Stimulated activated CD8-positive, alpha-beta memory T cell treated with anti-CD3 and anti-CD28 coated beads, Interleukin-12 subunit alpha, Interleukin-12 subunit beta, amount 100 ng/mL, for 4 hours (primary cell): ENCODE data around the gene RFX3.

Source experiments
- DNase-seq: peaks from one replicate; pipeline ENCODE4 v3.0.0-alpha.2; 2020; ENCODE audit warnings: low read depth

The RFX3 gene

DNA sequence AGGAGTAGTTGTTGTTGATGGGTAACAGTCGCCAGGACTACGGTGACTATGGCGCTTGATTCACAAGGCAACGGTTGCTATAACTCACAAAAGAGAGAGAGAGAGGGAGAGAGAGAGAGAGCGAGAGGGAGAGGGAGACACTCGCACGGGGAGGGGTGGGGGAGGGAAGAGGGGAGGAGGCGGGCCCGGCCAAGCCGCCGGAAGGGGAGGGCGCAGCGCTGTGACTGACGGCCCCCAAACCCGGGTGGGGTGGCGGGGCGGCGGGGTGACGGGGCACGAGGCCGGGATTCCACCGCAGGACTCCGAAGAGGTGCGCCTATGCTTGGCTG is at the start of gene RFX3:
Gene RFX3 (minus strand): TSS at position 166 of the 329 bp plus-strand sequence. CDS start 130,413 bp downstream, outside the sequence.
- DNase-seq, result peak; percentile 87

- DNase-seq, result no peak
Observed at GRCh38 chr9:3571500-3571899, 45.7 kb upstream of the RFX3 start.

GRCh38 chr9:3569529-3569928 is 43.7 kb upstream of the RFX3 start:
- no peak for DNase-seq

DNA sequence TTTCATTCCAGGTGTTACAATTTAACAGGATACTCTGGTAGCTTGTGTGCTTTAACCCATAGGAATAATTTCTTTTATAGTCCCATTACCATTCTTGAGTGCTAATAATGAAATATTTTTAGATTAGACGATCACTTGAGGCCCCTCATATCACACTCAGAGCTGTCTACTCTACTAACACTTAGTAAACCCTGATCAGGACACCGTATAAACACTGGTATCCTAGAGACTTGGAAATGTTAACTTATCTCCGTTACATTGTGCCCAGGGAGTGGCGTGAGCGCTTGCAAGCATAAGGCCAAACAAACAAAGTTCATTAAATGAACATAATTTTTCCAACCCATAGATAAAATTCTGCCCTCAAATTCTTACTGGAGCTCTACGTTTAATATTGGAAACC is 42.2 kb upstream of the RFX3 start:
- DNase-seq, result no peak

DNA sequence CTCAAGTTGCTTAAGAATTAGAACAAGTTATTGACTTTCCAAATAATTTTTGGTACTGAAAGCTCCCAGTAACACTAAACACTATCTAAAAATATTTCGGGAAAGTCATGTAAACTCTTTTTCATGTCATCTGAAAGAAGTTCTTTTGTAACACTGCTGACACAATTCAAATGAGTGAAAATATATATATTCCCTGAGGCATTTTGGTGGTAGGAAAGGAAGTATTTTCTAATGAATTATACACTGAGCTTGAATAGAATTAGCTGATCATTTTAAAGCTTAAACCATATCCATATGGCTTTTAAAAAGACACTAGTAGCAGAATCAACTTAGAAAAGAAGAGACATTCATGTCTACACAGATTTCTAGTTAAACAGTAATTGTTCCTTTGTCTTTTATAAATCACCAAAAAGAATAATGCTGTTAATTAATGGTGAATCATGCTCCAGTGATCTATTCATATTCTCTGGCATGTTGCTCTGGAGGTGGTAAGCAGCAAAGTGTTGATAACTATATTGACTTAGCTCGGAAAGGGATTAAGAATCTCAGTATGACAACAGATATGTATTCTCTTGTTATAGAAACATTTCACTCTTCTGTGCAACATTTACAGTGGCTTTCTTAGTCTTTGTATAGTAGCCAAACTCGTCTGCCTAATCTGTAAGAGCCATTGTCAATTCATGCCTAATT is 27.4 kb upstream of the RFX3 start:
- no peak for DNase-seq

DNA sequence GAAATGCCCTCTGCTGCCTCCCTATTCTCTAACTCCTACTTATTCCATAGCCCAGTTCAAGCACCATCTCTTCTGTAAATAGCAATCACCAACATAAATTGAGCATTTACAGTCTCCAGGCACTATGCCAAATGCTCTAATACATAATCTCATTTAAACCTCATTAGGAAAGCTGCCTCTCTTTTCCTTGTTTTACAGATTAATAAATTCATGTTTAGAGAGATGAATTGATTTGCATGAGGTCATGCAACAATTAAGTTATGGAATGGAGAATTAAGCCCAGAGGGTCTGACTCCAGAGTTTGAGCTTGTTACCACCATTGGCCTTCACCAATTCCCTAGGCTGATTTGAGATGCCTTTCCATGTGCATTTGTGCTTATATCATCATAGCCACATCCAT is 23.4 kb upstream of the RFX3 start:
- no peak for DNase-seq

- DNase-seq, result no peak
Observed at GRCh38 chr9:3548648-3549047, 22.8 kb upstream of the RFX3 start.

DNA sequence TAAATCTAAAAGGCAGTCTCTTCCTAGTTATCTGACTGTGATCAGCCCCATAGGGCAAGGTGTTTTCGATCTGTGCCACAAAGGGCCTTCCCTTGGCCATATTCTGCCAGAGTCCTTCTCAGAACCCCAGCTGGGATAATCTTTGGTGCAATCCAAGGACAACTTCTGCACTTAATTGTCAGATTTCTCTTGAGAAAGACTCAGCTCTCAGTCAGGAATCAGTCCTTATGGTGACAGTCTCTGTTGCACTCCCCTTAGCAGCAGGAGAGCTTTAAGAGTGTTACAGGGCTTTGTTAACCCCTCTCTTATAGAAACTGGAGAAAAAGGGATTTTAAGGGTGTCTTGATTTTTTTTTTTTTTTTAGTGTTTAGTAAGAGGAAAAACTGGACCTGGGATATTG is 15.4 kb upstream of the RFX3 start:
- no peak for DNase-seq

GRCh38 chr9:3534614-3535404 is 9.0 kb upstream of the RFX3 start:
- DNase-seq, result no peak

GRCh38 chr9:3532158-3532557 is 6.4 kb upstream of the RFX3 start:
- DNase-seq, result no peak

GRCh38 chr9:3528451-3528850 is 2.6 kb upstream of the RFX3 start:
- peak; percentile 21 for DNase-seq

- DNase-seq, result no peak
Observed at GRCh38 chr9:3526997-3527940, 1.5 kb upstream of the RFX3 start.

GRCh38 chr9:3526165-3526996 is 580 bp upstream of the RFX3 start:
- peak; percentile 80 for DNase-seq

- no peak for DNase-seq
Observed at GRCh38 chr9:3525096-3525835, 535 bp downstream of the RFX3 start.

- no peak for DNase-seq
Observed at GRCh38 chr9:3521966-3522365, 3.8 kb downstream of the RFX3 start.

DNA sequence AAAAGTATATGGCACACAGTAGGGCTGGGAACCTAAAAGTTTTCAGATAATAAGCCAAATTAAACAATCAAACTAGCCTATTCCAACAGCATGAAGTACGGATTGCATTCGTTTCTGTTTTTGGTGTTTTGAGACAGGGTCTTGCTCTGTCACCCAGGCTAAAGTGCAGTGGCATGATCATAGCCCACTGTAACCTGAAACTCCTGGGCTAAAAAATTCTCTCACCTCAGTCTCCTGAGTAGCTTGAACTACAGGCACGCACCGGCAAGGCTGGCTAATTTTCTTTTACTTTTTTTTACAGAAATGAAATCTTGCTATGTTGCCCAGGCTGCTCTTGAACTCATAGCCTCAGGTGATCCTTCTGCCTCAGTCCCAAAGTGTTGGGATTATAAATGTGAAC is 5.2 kb downstream of the RFX3 start:
- DNase-seq, result no peak

DNA sequence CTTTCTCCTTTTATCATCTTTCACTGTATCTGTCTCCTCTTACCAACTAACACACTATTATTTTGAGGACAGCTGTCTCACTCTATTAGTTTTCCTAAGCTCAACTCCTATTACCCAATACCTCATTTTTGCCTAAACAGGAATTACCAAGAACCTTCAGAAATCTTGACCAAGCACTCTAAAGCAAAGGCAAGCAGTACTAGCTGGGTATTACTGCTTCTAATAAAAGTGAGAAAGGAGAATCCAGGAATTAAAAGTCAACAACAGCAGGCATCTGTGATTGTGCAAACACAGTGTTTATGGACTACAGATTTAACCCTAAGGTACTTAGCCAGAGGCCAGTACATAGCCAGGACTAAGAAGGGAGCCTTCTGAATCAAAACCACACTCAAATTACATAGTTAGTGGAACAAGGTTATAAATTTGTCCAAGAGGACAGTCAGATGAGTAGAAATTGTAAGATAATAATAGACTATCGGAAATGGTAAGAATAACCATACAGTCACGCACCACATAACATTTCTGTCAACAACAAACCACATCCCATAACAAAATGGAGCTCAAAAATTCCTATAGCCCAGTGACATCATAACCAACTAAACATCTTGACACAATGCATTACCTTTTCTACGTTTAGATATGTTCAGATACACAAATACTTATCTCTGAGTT is 8.3 kb downstream of the RFX3 start:
- no peak for DNase-seq

GRCh38 chr9:3516667-3517330 is 9.0 kb downstream of the RFX3 start:
- no peak for DNase-seq

- DNase-seq, result no peak
Observed at GRCh38 chr9:3515405-3515804, 10.4 kb downstream of the RFX3 start.

GRCh38 chr9:3514786-3515185 is 11.0 kb downstream of the RFX3 start:
- no peak for DNase-seq
